Panc1 (cell line): ENCODE data around the gene SYTL4.

Source experiments
- TF ChIP-seq, protein P1 (sequence below): fragments of 450-650 bp; IDR thresholded peaks from 2 replicates; pipeline ENCODE4 v1.5.1; 2017; ENCODE audit warnings: mild to moderate bottlenecking
- TF ChIP-seq, protein P2 (sequence below), 2 experiments: IDR thresholded peaks; 2 replicates each; pipeline ENCODE4 v1.6.1; 2011 to 2012; ENCODE audit warnings: low read depth in 2 of 2, control low read depth in 1 of 2, low read length in 1 of 2, mild to moderate bottlenecking in 1 of 2, moderate library complexity in 1 of 2; ENCODE audit not compliant: insufficient read depth in 1 of 2

DNA sequence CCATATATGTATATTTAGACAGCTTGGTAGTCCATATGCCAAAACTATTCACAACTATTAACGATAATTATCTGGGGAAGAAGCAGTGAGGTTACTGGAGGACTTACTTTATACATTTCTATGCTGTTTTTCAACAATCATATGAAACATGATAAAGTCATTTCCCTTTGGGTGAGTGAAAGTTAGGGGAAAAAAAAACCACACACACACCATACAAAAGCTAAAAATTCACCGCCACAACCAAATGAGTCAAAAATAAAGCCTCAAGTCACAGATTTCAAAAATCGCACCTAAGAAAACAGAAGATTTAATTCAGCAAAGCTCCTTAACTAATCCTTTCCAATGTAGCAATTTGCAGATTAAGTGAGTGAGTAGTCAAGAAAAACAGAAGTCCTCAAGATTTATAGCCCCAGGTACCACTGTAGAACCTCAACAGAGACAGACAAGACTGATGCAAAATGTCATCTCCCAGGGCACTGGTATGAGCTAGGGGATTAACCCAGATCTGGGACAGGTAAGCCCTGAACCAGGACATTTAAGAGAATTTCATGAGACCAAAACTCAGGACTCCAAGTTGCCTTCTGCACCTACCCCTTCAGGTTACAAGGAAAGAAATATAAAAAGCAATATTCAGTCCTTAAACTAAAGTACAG lies 35.1 kb downstream of the SYTL4 start:
- TF ChIP-seq, protein P1, sequence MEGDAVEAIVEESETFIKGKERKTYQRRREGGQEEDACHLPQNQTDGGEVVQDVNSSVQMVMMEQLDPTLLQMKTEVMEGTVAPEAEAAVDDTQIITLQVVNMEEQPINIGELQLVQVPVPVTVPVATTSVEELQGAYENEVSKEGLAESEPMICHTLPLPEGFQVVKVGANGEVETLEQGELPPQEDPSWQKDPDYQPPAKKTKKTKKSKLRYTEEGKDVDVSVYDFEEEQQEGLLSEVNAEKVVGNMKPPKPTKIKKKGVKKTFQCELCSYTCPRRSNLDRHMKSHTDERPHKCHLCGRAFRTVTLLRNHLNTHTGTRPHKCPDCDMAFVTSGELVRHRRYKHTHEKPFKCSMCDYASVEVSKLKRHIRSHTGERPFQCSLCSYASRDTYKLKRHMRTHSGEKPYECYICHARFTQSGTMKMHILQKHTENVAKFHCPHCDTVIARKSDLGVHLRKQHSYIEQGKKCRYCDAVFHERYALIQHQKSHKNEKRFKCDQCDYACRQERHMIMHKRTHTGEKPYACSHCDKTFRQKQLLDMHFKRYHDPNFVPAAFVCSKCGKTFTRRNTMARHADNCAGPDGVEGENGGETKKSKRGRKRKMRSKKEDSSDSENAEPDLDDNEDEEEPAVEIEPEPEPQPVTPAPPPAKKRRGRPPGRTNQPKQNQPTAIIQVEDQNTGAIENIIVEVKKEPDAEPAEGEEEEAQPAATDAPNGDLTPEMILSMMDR, result no peak
- TF ChIP-seq, protein P2, sequence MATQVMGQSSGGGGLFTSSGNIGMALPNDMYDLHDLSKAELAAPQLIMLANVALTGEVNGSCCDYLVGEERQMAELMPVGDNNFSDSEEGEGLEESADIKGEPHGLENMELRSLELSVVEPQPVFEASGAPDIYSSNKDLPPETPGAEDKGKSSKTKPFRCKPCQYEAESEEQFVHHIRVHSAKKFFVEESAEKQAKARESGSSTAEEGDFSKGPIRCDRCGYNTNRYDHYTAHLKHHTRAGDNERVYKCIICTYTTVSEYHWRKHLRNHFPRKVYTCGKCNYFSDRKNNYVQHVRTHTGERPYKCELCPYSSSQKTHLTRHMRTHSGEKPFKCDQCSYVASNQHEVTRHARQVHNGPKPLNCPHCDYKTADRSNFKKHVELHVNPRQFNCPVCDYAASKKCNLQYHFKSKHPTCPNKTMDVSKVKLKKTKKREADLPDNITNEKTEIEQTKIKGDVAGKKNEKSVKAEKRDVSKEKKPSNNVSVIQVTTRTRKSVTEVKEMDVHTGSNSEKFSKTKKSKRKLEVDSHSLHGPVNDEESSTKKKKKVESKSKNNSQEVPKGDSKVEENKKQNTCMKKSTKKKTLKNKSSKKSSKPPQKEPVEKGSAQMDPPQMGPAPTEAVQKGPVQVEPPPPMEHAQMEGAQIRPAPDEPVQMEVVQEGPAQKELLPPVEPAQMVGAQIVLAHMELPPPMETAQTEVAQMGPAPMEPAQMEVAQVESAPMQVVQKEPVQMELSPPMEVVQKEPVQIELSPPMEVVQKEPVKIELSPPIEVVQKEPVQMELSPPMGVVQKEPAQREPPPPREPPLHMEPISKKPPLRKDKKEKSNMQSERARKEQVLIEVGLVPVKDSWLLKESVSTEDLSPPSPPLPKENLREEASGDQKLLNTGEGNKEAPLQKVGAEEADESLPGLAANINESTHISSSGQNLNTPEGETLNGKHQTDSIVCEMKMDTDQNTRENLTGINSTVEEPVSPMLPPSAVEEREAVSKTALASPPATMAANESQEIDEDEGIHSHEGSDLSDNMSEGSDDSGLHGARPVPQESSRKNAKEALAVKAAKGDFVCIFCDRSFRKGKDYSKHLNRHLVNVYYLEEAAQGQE (IDR thresholded peaks at IDR 0.05; ENCODE audit: insufficient read depth in 1 of 2, low read depth in 2 of 2, low read length in 1 of 2), result no peak
